Neural cell (in vitro differentiated cells): Measurements from ENCODE around the gene ARID1A. TPM values are rescaled to one million over a fixed set of nuclear protein-coding genes. Genes with fewer than 3 reads are reported as not detected.

Experiments
- H2AFZ ChIP-seq: fragments of 200-600, 300-800 bp; sonication (generic), shearing (Covaris generic); 2 replicates; pipeline ENCODE4 v1.6.0; 2014; ENCODE audit warnings: low read depth, mild to moderate bottlenecking, antibody characterized with exemption, low read length, moderate library complexity
- H3F3A ChIP-seq: fragments of 200-600 bp; shearing (Covaris generic); 2 replicates; pipeline ENCODE4 v1.6.1; 2016; ENCODE audit warnings: mild to moderate bottlenecking, moderate library complexity, mixed read lengths, antibody characterized with exemption, low read length; ENCODE audit not compliant: insufficient read depth, poor library complexity, severe bottlenecking
- H3K27ac ChIP-seq: fragments of 200-600, 300-800 bp; sonication (generic), shearing (Covaris generic); 2 replicates; pipeline ENCODE4 v1.5.1; 2014; ENCODE audit warnings: mild to moderate bottlenecking, low read length, moderate library complexity
- H3K27me3 ChIP-seq: fragments of 300-800, 200-600 bp; sonication (generic), shearing (Covaris generic); 2 replicates; pipeline ENCODE4 v1.6.0; 2014; ENCODE audit warnings: mild to moderate bottlenecking, low read depth, low read length, moderate library complexity; ENCODE audit not compliant: insufficient read depth
- H3K36me3 ChIP-seq: fragments of 300-800, 200-600 bp; sonication (generic), shearing (Covaris generic); 2 replicates; pipeline ENCODE4 v1.5.1; 2014; ENCODE audit warnings: mild to moderate bottlenecking, antibody characterized with exemption, low read length, moderate library complexity; ENCODE audit not compliant: insufficient read depth
- H3K4me2 ChIP-seq: fragments of 300-800, 200-600 bp; sonication (generic), shearing (Covaris generic); 2 replicates; pipeline ENCODE4 v1.6.0; 2014; ENCODE audit warnings: mild to moderate bottlenecking, low read length
- H3K4me3 ChIP-seq: fragments of 300-800, 200-600 bp; sonication (generic), shearing (Covaris generic); 2 replicates; pipeline ENCODE4 v1.5.1; 2014; ENCODE audit warnings: mild to moderate bottlenecking, low read length, moderate library complexity
- H3K79me2 ChIP-seq: fragments of 200-600 bp; shearing (Covaris generic); replicated peaks from 2 replicates; pipeline ENCODE4 v1.6.0; 2014; ENCODE audit warnings: mild to moderate bottlenecking, low read length, moderate library complexity; ENCODE audit not compliant: insufficient read depth
- H3K9ac ChIP-seq: fragments of 300-800, 200-600 bp; sonication (generic), shearing (Covaris generic); 2 replicates; pipeline ENCODE4 v1.6.1; 2016; ENCODE audit warnings: mild to moderate bottlenecking, low read length, mixed read lengths
- H3K9me2 ChIP-seq: fragments of 200-600 bp; shearing (Covaris generic); 2 replicates; pipeline ENCODE4 v1.6.1; 2016; ENCODE audit warnings: mild to moderate bottlenecking, low read length, mixed read lengths; ENCODE audit not compliant: insufficient read depth
- H3K9me3 ChIP-seq: fragments of 200-600, 300-800 bp; sonication (generic), shearing (Covaris generic); 2 replicates; pipeline ENCODE4 v1.6.1; 2016; ENCODE audit warnings: mild to moderate bottlenecking, mixed run types, low read length, moderate library complexity, mixed read lengths
- H4K20me1 ChIP-seq: fragments of 200-600 bp; shearing (Covaris generic); 2 replicates; pipeline ENCODE4 v1.6.1; 2016; ENCODE audit warnings: mild to moderate bottlenecking, mixed run types; ENCODE audit not compliant: insufficient read depth
- EP300 ChIP-seq: fragments of 450-650 bp; conservative IDR thresholded peaks from 2 replicates; pipeline ENCODE4 v1.6.1; 2014; ENCODE audit warnings: antibody characterized with exemption, mild to moderate bottlenecking, moderate library complexity; ENCODE audit not compliant: poor library complexity, severe bottlenecking
- EZH2 ChIP-seq: fragments of 200-600, 300-800 bp; shearing (Covaris generic), sonication (generic); IDR thresholded peaks from 2 replicates; pipeline ENCODE4 v1.6.1; 2014; ENCODE audit warnings: antibody characterized with exemption, low read length, borderline replicate concordance, mild to moderate bottlenecking; ENCODE audit not compliant: insufficient read depth, poor library complexity, severe bottlenecking
- MXI1 ChIP-seq: fragments of 450-650 bp; conservative IDR thresholded peaks from 2 replicates; pipeline ENCODE4 v1.6.1; 2014; ENCODE audit warnings: antibody characterized with exemption, mild to moderate bottlenecking; ENCODE audit not compliant: poor library complexity, severe bottlenecking
- POLR2AphosphoS5 ChIP-seq: IDR thresholded peaks from 2 replicates; pipeline ENCODE4 v1.6.1; 2012
- RAD21 ChIP-seq: fragments of 450-650 bp; conservative IDR thresholded peaks from 2 replicates; pipeline ENCODE4 v1.6.1; 2014; ENCODE audit warnings: antibody characterized with exemption, mild to moderate bottlenecking, moderate library complexity
- SMC3 ChIP-seq: fragments of 450-650 bp; conservative IDR thresholded peaks from 2 replicates; pipeline ENCODE4 v1.6.1; 2014; ENCODE audit warnings: antibody characterized with exemption, mild to moderate bottlenecking, moderate library complexity; ENCODE audit not compliant: poor library complexity
- TAF1 ChIP-seq: IDR thresholded peaks from 2 replicates; pipeline ENCODE4 v1.6.1; 2012; ENCODE audit warnings: low read depth
- polyA plus RNA-seq: library from polyadenylated mRNA; depleted of rRNA; stranded (reverse); fragments of >200 nt; gene quantifications from 2 replicates; pipeline ENCODE4 v1.2.3, GENCODE V29; 2014
- TF ChIP-seq, protein P1 (sequence below): IDR thresholded peaks from 2 replicates; pipeline ENCODE4 v1.6.1; 2012; ENCODE audit warnings: borderline replicate concordance
- TF ChIP-seq, protein P2 (sequence below): fragments of 450-650 bp; IDR thresholded peaks from 2 replicates; pipeline ENCODE4 v1.5.1; 2014; ENCODE audit warnings: antibody characterized with exemption, mild to moderate bottlenecking, moderate library complexity; ENCODE audit not compliant: poor library complexity, severe bottlenecking

Gene ARID1A
- polyA plus RNA-seq, 1 donor from 2014 or later, result 13.2 TPM

DNA sequence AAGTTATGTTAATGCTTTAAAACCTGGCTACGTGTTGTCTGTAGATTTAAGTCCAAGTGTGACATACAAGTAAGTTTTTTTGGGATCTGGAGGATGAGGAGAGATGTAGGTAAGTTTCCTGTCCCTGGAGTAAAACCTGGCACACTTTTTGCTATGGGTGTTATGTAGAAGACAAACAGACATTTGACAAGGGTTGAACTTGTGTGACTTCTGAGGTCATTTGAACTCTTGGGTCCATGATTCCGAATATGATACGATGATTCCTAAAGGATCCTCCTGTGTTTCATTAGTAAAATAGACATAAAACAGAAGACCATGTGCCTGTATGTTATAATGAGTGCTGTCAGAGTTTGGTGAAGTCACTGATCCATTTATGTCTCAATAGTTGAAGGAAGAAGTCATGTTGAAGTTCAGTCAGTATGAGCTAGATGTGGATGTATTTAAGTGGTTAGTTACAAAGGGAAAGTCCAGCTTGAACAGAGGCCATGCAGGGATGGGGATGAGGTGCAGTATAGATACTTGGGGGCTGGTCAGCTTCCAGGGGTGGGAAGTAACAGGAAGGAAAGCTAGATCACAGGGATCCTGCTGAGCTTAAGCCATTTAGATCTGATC, 44.3 kb downstream of the ARID1A start:
- H4K20me1 ChIP-seq, result peaks cover 10% of the 10 kb centered on the region
- H2AFZ ChIP-seq, result no peak overlapping the region
- peaks cover 6% of the 10 kb centered on the region for H3K36me3 ChIP-seq

DNA sequence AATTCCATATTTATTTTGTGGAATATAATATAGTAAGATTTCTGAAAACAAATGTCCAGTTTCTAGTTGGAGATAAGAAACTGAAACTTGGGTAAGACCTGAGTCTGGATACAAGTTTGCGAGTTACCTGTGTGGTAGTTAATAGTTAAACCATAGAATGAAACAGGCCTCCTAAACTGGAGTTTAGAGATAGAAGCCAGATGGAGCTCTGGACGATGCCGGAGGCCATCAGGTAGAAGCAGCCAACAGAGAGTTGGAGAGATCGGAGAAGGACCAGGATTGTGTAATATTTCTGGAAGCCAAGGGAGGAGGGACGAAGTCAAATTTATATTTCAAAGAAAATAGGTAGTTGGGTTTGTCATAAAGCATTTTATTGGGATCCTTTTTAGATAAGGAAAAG, 45.1 kb downstream of the ARID1A start:
- Histone ChIP-seq H3K9me3 (no peaks in the 10 kb centered on the region), H3F3A (no peaks in the 10 kb centered on the region), H3K9me2 (no peaks in the 10 kb centered on the region), H3K27ac (no peak overlapping the region), H3K4me2 (no peak overlapping the region), H2AFZ (no peak overlapping the region), H3K79me2 (peaks cover 82% of the 10 kb centered on the region), H3K27me3 (no peaks in the 10 kb centered on the region), H4K20me1 (peaks cover 13% of the 10 kb centered on the region), H3K9ac (no peak overlapping the region), H3K4me3 (no peak overlapping the region), H3K36me3 (peaks cover 6% of the 10 kb centered on the region)
- TF ChIP-seq RAD21, result no peak
- TF ChIP-seq TAF1, result no peak
- no peak for TF ChIP-seq MXI1
- TF ChIP-seq POLR2AphosphoS5, result no peak
- TF ChIP-seq, protein P1, sequence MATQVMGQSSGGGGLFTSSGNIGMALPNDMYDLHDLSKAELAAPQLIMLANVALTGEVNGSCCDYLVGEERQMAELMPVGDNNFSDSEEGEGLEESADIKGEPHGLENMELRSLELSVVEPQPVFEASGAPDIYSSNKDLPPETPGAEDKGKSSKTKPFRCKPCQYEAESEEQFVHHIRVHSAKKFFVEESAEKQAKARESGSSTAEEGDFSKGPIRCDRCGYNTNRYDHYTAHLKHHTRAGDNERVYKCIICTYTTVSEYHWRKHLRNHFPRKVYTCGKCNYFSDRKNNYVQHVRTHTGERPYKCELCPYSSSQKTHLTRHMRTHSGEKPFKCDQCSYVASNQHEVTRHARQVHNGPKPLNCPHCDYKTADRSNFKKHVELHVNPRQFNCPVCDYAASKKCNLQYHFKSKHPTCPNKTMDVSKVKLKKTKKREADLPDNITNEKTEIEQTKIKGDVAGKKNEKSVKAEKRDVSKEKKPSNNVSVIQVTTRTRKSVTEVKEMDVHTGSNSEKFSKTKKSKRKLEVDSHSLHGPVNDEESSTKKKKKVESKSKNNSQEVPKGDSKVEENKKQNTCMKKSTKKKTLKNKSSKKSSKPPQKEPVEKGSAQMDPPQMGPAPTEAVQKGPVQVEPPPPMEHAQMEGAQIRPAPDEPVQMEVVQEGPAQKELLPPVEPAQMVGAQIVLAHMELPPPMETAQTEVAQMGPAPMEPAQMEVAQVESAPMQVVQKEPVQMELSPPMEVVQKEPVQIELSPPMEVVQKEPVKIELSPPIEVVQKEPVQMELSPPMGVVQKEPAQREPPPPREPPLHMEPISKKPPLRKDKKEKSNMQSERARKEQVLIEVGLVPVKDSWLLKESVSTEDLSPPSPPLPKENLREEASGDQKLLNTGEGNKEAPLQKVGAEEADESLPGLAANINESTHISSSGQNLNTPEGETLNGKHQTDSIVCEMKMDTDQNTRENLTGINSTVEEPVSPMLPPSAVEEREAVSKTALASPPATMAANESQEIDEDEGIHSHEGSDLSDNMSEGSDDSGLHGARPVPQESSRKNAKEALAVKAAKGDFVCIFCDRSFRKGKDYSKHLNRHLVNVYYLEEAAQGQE, result no peak
- no peak for TF ChIP-seq EZH2

More for the DNA sequence above, 44.3 kb downstream of the ARID1A start:
- TF ChIP-seq EZH2 (no peak), MXI1 (no peak), POLR2AphosphoS5 (no peak), SMC3 (no peak), RAD21 (no peak), EP300 (no peak), TAF1 (no peak)
- TF ChIP-seq, protein P2, sequence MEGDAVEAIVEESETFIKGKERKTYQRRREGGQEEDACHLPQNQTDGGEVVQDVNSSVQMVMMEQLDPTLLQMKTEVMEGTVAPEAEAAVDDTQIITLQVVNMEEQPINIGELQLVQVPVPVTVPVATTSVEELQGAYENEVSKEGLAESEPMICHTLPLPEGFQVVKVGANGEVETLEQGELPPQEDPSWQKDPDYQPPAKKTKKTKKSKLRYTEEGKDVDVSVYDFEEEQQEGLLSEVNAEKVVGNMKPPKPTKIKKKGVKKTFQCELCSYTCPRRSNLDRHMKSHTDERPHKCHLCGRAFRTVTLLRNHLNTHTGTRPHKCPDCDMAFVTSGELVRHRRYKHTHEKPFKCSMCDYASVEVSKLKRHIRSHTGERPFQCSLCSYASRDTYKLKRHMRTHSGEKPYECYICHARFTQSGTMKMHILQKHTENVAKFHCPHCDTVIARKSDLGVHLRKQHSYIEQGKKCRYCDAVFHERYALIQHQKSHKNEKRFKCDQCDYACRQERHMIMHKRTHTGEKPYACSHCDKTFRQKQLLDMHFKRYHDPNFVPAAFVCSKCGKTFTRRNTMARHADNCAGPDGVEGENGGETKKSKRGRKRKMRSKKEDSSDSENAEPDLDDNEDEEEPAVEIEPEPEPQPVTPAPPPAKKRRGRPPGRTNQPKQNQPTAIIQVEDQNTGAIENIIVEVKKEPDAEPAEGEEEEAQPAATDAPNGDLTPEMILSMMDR, result no peak
- TF ChIP-seq, protein P1, result no peak
- no peak overlapping the region for H3K9ac ChIP-seq
- H3K27ac ChIP-seq, result no peak overlapping the region
- H3K79me2 ChIP-seq, result peaks cover 80% of the 10 kb centered on the region
- no peaks in the 10 kb centered on the region for H3K9me2 ChIP-seq
- no peaks in the 10 kb centered on the region for H3K9me3 ChIP-seq
- no peak overlapping the region for H3K4me2 ChIP-seq
- H3F3A ChIP-seq, result no peaks in the 10 kb centered on the region
- H3K4me3 ChIP-seq, result no peak overlapping the region
- H3K27me3 ChIP-seq, result no peaks in the 10 kb centered on the region
